IMR-90 (cell line): ENCODE measurements around the gene RABGAP1. TPM values are rescaled to one million over a fixed set of nuclear protein-coding genes. Genes with fewer than 3 reads are reported as not detected.

Experiments used
- ATAC-seq: fragments of 200-7000 bp; cut with Tn5 transposase; 2 replicates; pipeline ENCODE4 v1.9.1; 2020; ENCODE audit warnings: low read depth, mild to moderate bottlenecking, moderate library complexity
- BruUV-seq: library from RNA; stranded (reverse); fragments of 400-500 nt; replicated peaks from 2 replicates; lab custom pipeline; 2021; lab: Mats Ljungman, UMichigan
- CTCF ChIA-PET: fragments of 300-600 bp; formaldehyde crosslinking; extraction: SDS; loops from one replicate; lab custom pipeline; 2021; ENCODE audit warnings: antibody characterized with exemption; lab: Yijun Ruan, JAX
- POLR2A ChIA-PET: fragments of 300-600 bp; sonication (Branson Sonifier 250); formaldehyde crosslinking; loops from one replicate; lab custom pipeline; 2022; ENCODE audit warnings: antibody characterized with exemption; ENCODE audit not compliant: unreplicated experiment; lab: Charles Lee
- DNase-seq: peaks from one replicate; pipeline ENCODE4 v3.0.0; 2013
- H2AFZ ChIP-seq: replicated peaks from 2 replicates; pipeline ENCODE3; 2013; ENCODE audit warnings: low read length, mild to moderate bottlenecking; ENCODE audit not compliant: poor library complexity
- H2AK5ac ChIP-seq: 2 replicates; pipeline ENCODE4 v1.6.1; 2013; ENCODE audit warnings: low read depth, low read length, inconsistent platforms
- H2AK9ac ChIP-seq: replicated peaks from 2 replicates; pipeline ENCODE3; 2013; ENCODE audit warnings: mild to moderate bottlenecking, low read depth, low read length, moderate library complexity; ENCODE audit not compliant: poor library complexity
- H2BK120ac ChIP-seq: 2 replicates; pipeline ENCODE4 v1.6.1; 2013; ENCODE audit warnings: low read depth, low read length, inconsistent platforms
- H2BK15ac ChIP-seq: 3 replicates; pipeline ENCODE4 v1.6.1; 2013; ENCODE audit warnings: low read depth, low read length, inconsistent platforms
- H2BK20ac ChIP-seq: 2 replicates; pipeline ENCODE4 v1.6.1; 2013; ENCODE audit warnings: low read depth, mild to moderate bottlenecking, inconsistent platforms, low read length, moderate library complexity
- H2BK5ac ChIP-seq: 2 replicates; pipeline ENCODE4 v1.6.1; 2013; ENCODE audit warnings: mild to moderate bottlenecking, low read depth, low read length, inconsistent platforms; ENCODE audit not compliant: poor library complexity, severe bottlenecking
- H3K14ac ChIP-seq: replicated peaks from 2 replicates; pipeline ENCODE4 v1.6.1; 2013; ENCODE audit warnings: low read depth, low read length, inconsistent platforms
- H3K18ac ChIP-seq: 2 replicates; pipeline ENCODE4 v1.6.1; 2013; ENCODE audit warnings: low read depth, low read length, control low read depth
- H3K23ac ChIP-seq: 2 replicates; pipeline ENCODE4 v1.6.1; 2013; ENCODE audit warnings: low read depth, low read length, inconsistent platforms
- H3K27ac ChIP-seq: 2 replicates; pipeline ENCODE4 v1.5.1; 2013; ENCODE audit warnings: mild to moderate bottlenecking, control low read depth, low read length; ENCODE audit not compliant: insufficient read depth
- H3K27me3 ChIP-seq: 2 replicates; pipeline ENCODE4 v1.6.1; 2013; ENCODE audit warnings: low read length; ENCODE audit not compliant: control insufficient read depth, insufficient read depth
- H3K36me3 ChIP-seq: 2 replicates; pipeline ENCODE4 v1.6.1; 2013; ENCODE audit warnings: low read length, mixed read lengths; ENCODE audit not compliant: control insufficient read depth, insufficient read depth
- H3K4ac ChIP-seq: 2 replicates; pipeline ENCODE4 v1.6.1; 2013; ENCODE audit warnings: low read depth, low read length, inconsistent platforms
- H3K4me1 ChIP-seq: 2 replicates; pipeline ENCODE4 v1.6.1; 2013; ENCODE audit warnings: low read length, mixed read lengths; ENCODE audit not compliant: control insufficient read depth, insufficient read depth
- H3K4me2 ChIP-seq: 2 replicates; pipeline ENCODE4 v1.6.1; 2013; ENCODE audit warnings: low read depth, mild to moderate bottlenecking, control low read depth, low read length, moderate library complexity
- H3K4me3 ChIP-seq: 2 replicates; pipeline ENCODE4 v1.5.1; 2013; ENCODE audit warnings: low read depth, mild to moderate bottlenecking, control low read depth, low read length, moderate library complexity; ENCODE audit not compliant: insufficient read depth
- H3K56ac ChIP-seq: 2 replicates; pipeline ENCODE4 v1.6.1; 2013; ENCODE audit warnings: low read length, inconsistent platforms; ENCODE audit not compliant: insufficient read depth; ENCODE audit errors: extremely low read depth
- H3K79me1 ChIP-seq, 2 experiments: 2 replicates each; pipeline ENCODE4 v1.6.1; 2013; ENCODE audit warnings: low read length in 2 of 2, inconsistent platforms in 1 of 2, low read depth in 1 of 2
- H3K9ac ChIP-seq: 2 replicates; pipeline ENCODE4 v1.6.1; 2013; ENCODE audit warnings: low read depth, low read length, control low read depth
- H3K9me1 ChIP-seq: 2 replicates; pipeline ENCODE4 v1.6.1; 2013; ENCODE audit warnings: low read length, inconsistent platforms; ENCODE audit not compliant: insufficient read depth
- H3K9me3 ChIP-seq: 2 replicates; pipeline ENCODE4 v1.6.1; 2013; ENCODE audit warnings: low read length; ENCODE audit not compliant: control insufficient read depth, insufficient read depth
- H4K20me1 ChIP-seq: 2 replicates; pipeline ENCODE4 v1.6.1; 2013; ENCODE audit warnings: low read length, inconsistent platforms; ENCODE audit not compliant: insufficient read depth
- H4K5ac ChIP-seq: 2 replicates; pipeline ENCODE4 v1.6.1; 2013; ENCODE audit warnings: mild to moderate bottlenecking, low read depth, low read length, control low read depth
- H4K8ac ChIP-seq, 2 experiments: 2 replicates each; pipeline ENCODE4 v1.6.1; 2013; ENCODE audit warnings: low read depth in 2 of 2, low read length in 2 of 2, control low read depth in 1 of 2, inconsistent platforms in 1 of 2
- H4K91ac ChIP-seq: 2 replicates; pipeline ENCODE4 v1.6.1; 2013; ENCODE audit warnings: low read depth, low read length, inconsistent platforms; ENCODE audit not compliant: insufficient read depth
- BHLHE40 ChIP-seq: fragments of 150-350 bp; IDR thresholded peaks from 2 replicates; pipeline ENCODE4 v1.6.1; 2016; ENCODE audit warnings: mild to moderate bottlenecking, low read depth, low read length
- CEBPB ChIP-seq: IDR thresholded peaks from 2 replicates; pipeline ENCODE4 v1.6.1; 2012; ENCODE audit warnings: low read depth, low read length, improper control_type of control experiment
- CHD1 ChIP-seq: IDR thresholded peaks from 2 replicates; pipeline ENCODE4 v1.6.1; 2012; ENCODE audit warnings: low read depth, low read length, improper control_type of control experiment
- CTCF ChIP-seq: conservative IDR thresholded peaks from 2 replicates; pipeline ENCODE4 v1.5.1; 2012; ENCODE audit warnings: mild to moderate bottlenecking, low read depth, low read length, improper control_type of control experiment
- ELK1 ChIP-seq: fragments of 150-350 bp; IDR thresholded peaks from 2 replicates; pipeline ENCODE4 v1.6.1; 2016; ENCODE audit warnings: low read depth, mild to moderate bottlenecking, low read length, moderate library complexity, borderline replicate concordance
- FOS ChIP-seq: fragments of 150-350 bp; IDR thresholded peaks from 2 replicates; pipeline ENCODE4 v1.6.1; 2016; ENCODE audit warnings: low read depth, low read length
- MAFK ChIP-seq: IDR thresholded peaks from 2 replicates; pipeline ENCODE4 v1.6.1; 2012; ENCODE audit warnings: low read depth, low read length, improper control_type of control experiment
- MAZ ChIP-seq: IDR thresholded peaks from 2 replicates; pipeline ENCODE4 v1.6.1; 2012; ENCODE audit warnings: low read depth, mild to moderate bottlenecking, low read length, improper control_type of control experiment, moderate library complexity, borderline replicate concordance
- MXI1 ChIP-seq: IDR thresholded peaks from 2 replicates; pipeline ENCODE4 v1.6.1; 2012; ENCODE audit warnings: low read depth, mild to moderate bottlenecking, low read length, moderate library complexity, borderline replicate concordance
- NFE2L2 ChIP-seq: fragments of 150-350 bp; IDR thresholded peaks from 2 replicates; pipeline ENCODE4 v1.6.1; 2016; ENCODE audit warnings: low read depth, mild to moderate bottlenecking, low read length
- POLR2A ChIP-seq: IDR thresholded peaks from 2 replicates; pipeline ENCODE4 v1.6.1; 2012; ENCODE audit warnings: mild to moderate bottlenecking, low read depth, low read length
- RAD21 ChIP-seq: IDR thresholded peaks from 2 replicates; pipeline ENCODE4 v1.6.1; 2012; ENCODE audit warnings: low read length, improper control_type of control experiment
- RCOR1 ChIP-seq: IDR thresholded peaks from 2 replicates; pipeline ENCODE4 v1.6.1; 2012; ENCODE audit warnings: mild to moderate bottlenecking, low read length, improper control_type of control experiment; ENCODE audit not compliant: insufficient replicate concordance
- RFX5 ChIP-seq: IDR thresholded peaks from 2 replicates; pipeline ENCODE4 v1.8.0; 2012; ENCODE audit warnings: low read depth, mild to moderate bottlenecking, low read length, moderate library complexity
- SMC3 ChIP-seq: fragments of 150-350 bp; IDR thresholded peaks from 2 replicates; pipeline ENCODE4 v1.6.1; 2016; ENCODE audit warnings: low read depth, mild to moderate bottlenecking, antibody characterized with exemption, low read length, moderate library complexity
- USF2 ChIP-seq: fragments of 150-350 bp; IDR thresholded peaks from 2 replicates; pipeline ENCODE4 v1.6.1; 2017; ENCODE audit warnings: mild to moderate bottlenecking, antibody characterized with exemption, low read length, low read depth
- WGBS, 2 experiments: methylation state at CpG; one replicate each; pipeline versions ENCODE4 v1.1.5 to v1.1.7; 2013; ENCODE audit warnings: missing lambda C conversion rate in 2 of 2; ENCODE audit not compliant: insufficient read length in 1 of 2; ENCODE audit errors: extremely low coverage in 2 of 2; 5-methylcytosine and 5-hydroxymethylcytosine counted together
- dilution Hi-C: fragments of 300-500 bp; cut with HindIII; formaldehyde crosslinking; loops from one replicate; pipeline ENCODE4 v1.14.3; 2018; ENCODE audit warnings: low sequenced_read_pairs; ENCODE audit not compliant: unreplicated experiment
- in situ Hi-C: fragments of 300-500 bp; cut with MboI; formaldehyde crosslinking; loops from 3 replicates; pipeline ENCODE4 v1.14.3; 2019; ENCODE audit warnings: low sequenced_read_pairs, inconsistent platforms, mixed read lengths
- intact Hi-C: fragments of 100-400 bp; cut with micrococcal nuclease; formaldehyde crosslinking; loops from 2 replicates; pipeline ENCODE4 v1.10.0; 2022
- polyA plus RNA-seq, 3 experiments: library from polyadenylated mRNA; depleted of rRNA; stranded (reverse); fragments of >200 nt; gene quantifications; 2 replicates each; pipeline ENCODE4 v1.2.3, GENCODE V29; 2012; ENCODE audit warnings: low replicate concordance in 1 of 3
- total RNA-seq: library from RNA; depleted of rRNA; stranded (reverse); fragments of >200 nt; gene quantifications from 2 replicates; pipeline ENCODE4 v1.2.3, GENCODE V29; 2012

Gene RABGAP1
- total and polyA plus RNA-seq, 2 of the 4 experiments (the other 2 are of a cell fraction): 20.0 to 53.9 TPM

GRCh38 chr9:123073991-123074422 lies 133.2 kb downstream of the RABGAP1 start:
- Histone ChIP-seq H3K56ac (0 out of 2 replicates have a peak overlapping the region, but pooled peaks have one; percentile 2), H3K9me1 (peaks cover 11% of the 10 kb centered on the region), H3K18ac (peak overlapping the region; percentile 39; the same call in 1 of the 2 replicates), H2BK15ac (peak overlapping the region; percentile 2; the same call in 1 of the 3 replicates), H3K9me3 (no peaks in the 10 kb centered on the region), H2BK20ac (no peak overlapping the region; the same call in 1 of the 2 replicates), H2BK5ac (peak overlapping the region; percentile 63), H3K27ac (peak overlapping the region; percentile 37; the same call in 1 of the 2 replicates), H4K5ac (peak overlapping the region; percentile 73; the same call in 1 of the 2 replicates), H3K23ac (peak overlapping the region; percentile 51), H3K36me3 (peaks cover 15% of the 10 kb centered on the region), H3K9ac (no peak overlapping the region), H2AK5ac (no peak overlapping the region), H3K14ac (peak overlapping the region; percentile 66), H4K8ac (peak overlapping the region in 1 of 2 experiments; percentile 61), H3K79me1 (peaks cover 0 to 18% of the 10 kb centered on the region in 2 experiments; a peak in 2 of 4 replicates), H2AFZ (no peak overlapping the region), H3K4me1 (peaks cover 9% of the 10 kb centered on the region), H2BK120ac (peak overlapping the region; percentile 64), H3K4me3 (no peak overlapping the region), H3K4ac (peak overlapping the region; percentile 34; the same call in 1 of the 2 replicates), H4K91ac (0 out of 2 replicates have a peak overlapping the region, but pooled peaks have one; percentile 54), H3K4me2 (peak overlapping the region; percentile 69; the same call in 1 of the 2 replicates), H2AK9ac (no peak overlapping the region), H3K27me3 (no peaks in the 10 kb centered on the region), H4K20me1 (peaks cover 4% of the 10 kb centered on the region; the same call in 1 of the 2 replicates)
- dilution Hi-C loops: no loop called here
- intact Hi-C loops: no loop called here
- POLR2A ChIA-PET: interaction anchor here (0.7 kb wide), 1 partner anchor 55 kb away, joined by 3 read pairs; no protein-coding TSS in a partner anchor
- CTCF ChIA-PET: no interaction called here
- no TSS peak for BruUV-seq
- no CpG with 5 or more reads among the region's 1 CpG for WGBS, 2 experiments
- ATAC-seq (peak; percentile 30), DNase-seq (peak; percentile 57)
- TF ChIP-seq MAFK: no peak
- TF ChIP-seq SMC3: no peak
- no peak for TF ChIP-seq USF2
- no peak for TF ChIP-seq RCOR1
- TF ChIP-seq MXI1: no peak
- TF ChIP-seq NFE2L2: no peak
- no peak for TF ChIP-seq CHD1
- TF ChIP-seq POLR2A: no peak
- TF ChIP-seq RFX5: no peak
- TF ChIP-seq ELK1: no peak
- TF ChIP-seq CEBPB: no peak
- no peak for TF ChIP-seq BHLHE40
- no peak for TF ChIP-seq MAZ
- no peak for TF ChIP-seq RAD21
- no peak for TF ChIP-seq CTCF
- no peak for TF ChIP-seq FOS
- in situ Hi-C loops: no loop called here
